Heart left ventricle (tissue), 13 donors: ENCODE results near the gene SPSB4.

Experiments
- CTCF ChIP-seq, 12 donors: fragments of 200-600 bp; sonication (generic) in 4 of 12; IDR thresholded peaks; one replicate each; pipeline versions ENCODE4 v1.5.0 to v1.8.0; 2018 to 2022; ENCODE audit warnings: antibody characterized with exemption in 12 of 12, mild to moderate bottlenecking in 5 of 12
- POLR2A ChIP-seq, 2 donors: fragments of 450-650 bp; IDR thresholded peaks; one replicate each; pipeline ENCODE4 v1.6.1; 2017; ENCODE audit warnings: antibody characterized with exemption in 2 of 2, mild to moderate bottlenecking in 2 of 2, moderate library complexity in 2 of 2
- donor health status: ischemic (EF 13 %, LVEDD 7.1; RV severe dilation, severe dysfunction).
- donor health status: DM: no; HTN: yes; CAD: no.
- donor health status: DM: no; HTN: no; CAD: no.
- donor health status: ischemic (EF 25% LVEDD 6.9; RV normal size, moderate dysfunction).
- donor health status: ischemic (EF 25% LVEDD 5.7; RV mildly dilated, moderate dysfunction).
- donor health status: ischemic (EF 35%, LVEDD 5.7; RV mildly dilated, moderate dysfunction).
- donor health status: nonischemic (EF 11% LVEDD 7.7; RV severe dilation, severe dysfunction).
- donor health status: DM: yes; HTN: yes; CAD: no.
- donor health status: PGD.
- donor health status: ischemic (EF 29% LVEDD 5.4; RV normal size, mild dysfunction).
- donor health status: nonischemic (EF 23%, LVEDD 6.1; RV moderate dilation, normal function).

DNA sequence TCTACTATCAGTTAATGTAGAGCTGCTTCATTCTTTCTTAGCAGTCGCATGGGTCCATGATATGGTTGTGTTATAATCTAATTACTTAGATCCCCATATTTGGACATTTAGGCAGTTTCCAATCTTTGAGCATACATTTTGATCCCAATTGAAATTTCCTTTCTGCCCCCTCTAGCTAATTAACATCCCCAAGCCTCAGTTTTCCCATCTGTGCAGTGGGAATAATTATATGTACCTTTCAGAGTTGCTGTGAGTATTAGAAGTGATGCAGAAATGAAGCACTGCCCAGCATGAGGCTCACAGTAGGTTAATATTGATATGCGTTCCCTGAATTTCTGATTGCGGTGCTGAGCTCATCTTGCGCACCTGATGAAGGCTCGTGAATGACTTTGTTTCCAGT is 21.8 kb downstream of the SPSB4 start:
- TF ChIP-seq CTCF (IDR thresholded peaks at IDR 0.05) (no peak), POLR2A (IDR thresholded peaks at IDR 0.05) (no peak)
